Pancreas (tissue), 10 donors: ENCODE measurements around the gene APP. TPM values are rescaled to one million over a fixed set of nuclear protein-coding genes. Genes with fewer than 3 reads are reported as not detected.
A peak's percentile ranks its signal among the peaks of the same experiment; 100 is the strongest.

ENCODE experiments used
- ATAC-seq, 4 donors: fragments of 200-7000 bp; cut with Tn5 transposase; one replicate each; pipeline versions ENCODE4 v1.8.0 to v1.9.1; 2020; ENCODE audit warnings: mild to moderate bottlenecking in 4 of 4, moderate library complexity in 4 of 4
- DNase-seq, 6 donors: peaks; one replicate each; pipeline ENCODE4 v3.0.0-alpha.2; 2020
- FAIRE-seq: peaks from 2 replicates; lab custom pipeline; 2012; peaks lifted over from hg19 to GRCh38; lab: Jason Lieb, UNC
- H3K27ac ChIP-seq, 4 donors: fragments of 200-600 bp; sonication (generic); 1 replicate in 3 of 4; 2 replicates in 1 of 4; pipeline versions ENCODE4 v1.5.0 to v1.8.0; 2020
- H3K27me3 ChIP-seq, 4 donors: fragments of 200-600 bp; one replicate each; pipeline ENCODE4 v1.8.0; 2021
- H3K36me3 ChIP-seq, 3 donors: fragments of 200-600 bp; sonication (generic) in 1 of 3; one replicate each; pipeline versions ENCODE4 v1.5.0 to v1.8.0; 2020 to 2021
- H3K4me1 ChIP-seq, 3 donors: fragments of 200-600 bp; one replicate each; pipeline ENCODE4 v1.8.0; 2021
- H3K4me3 ChIP-seq, 4 donors: fragments of 200-600 bp; sonication (generic) in 2 of 4; one replicate each; pipeline versions ENCODE4 v1.5.0 to v1.8.0; 2020 to 2021
- H3K9me3 ChIP-seq, 4 donors: fragments of 200-600 bp; one replicate each; pipeline ENCODE4 v1.8.0; 2021
- CTCF ChIP-seq, 4 donors: fragments of 200-600 bp; sonication (generic) in 3 of 4; IDR thresholded peaks; one replicate each; pipeline versions ENCODE4 v1.5.0 to v1.8.0; 2021; ENCODE audit warnings: antibody characterized with exemption in 4 of 4
- WGBS, 2 donors: extraction: QIAGEN DNeasy Blood & Tissue Kit; methylation state at CpG; one replicate each; pipeline ENCODE4 v1.1.7; 2013; 5-methylcytosine and 5-hydroxymethylcytosine counted together
- intact Hi-C, 3 donors: fragments of 100-400 bp; cut with DNase I; formaldehyde crosslinking; loops; one replicate each; pipeline versions ENCODE4 v1.11.1 to v1.14.2; 2022
- polyA plus RNA-seq, 2 donors: library from polyadenylated mRNA; stranded (reverse); fragments of 200-250 nt; gene quantifications; one replicate each; pipeline ENCODE4 v1.2.3, GENCODE V29; 2013
- total RNA-seq, 6 donors: library from RNA; stranded (reverse); fragmentation: NEBNext Ultra II Directional in 4 of 6; extraction: Animal tissue kit (Norgen Biotek cat#: 25700) in 4 of 6; gene quantifications; one replicate each; pipeline versions ENCODE4 v1.2.1 to v1.2.4, GENCODE V29; 2021 to 2023
- donor health status: healthy with polysubstance abuse.
- donor health status: DM: no; HTN: no; CAD: no; lungs with moderate emphysema.
- donor health status: DM: no; HTN: no; CAD: no.
- donor health status: control.
- donor health status: control.
- donor health status: Bipolar disorder and iron deficiency.
- donor health status: DM: yes; HTN: yes; CAD: no.
- donor health status: DM: no; HTN: no; CAD: no.
- donor health status: DM: no; HTN: no; CAD: no.
- donor health status: DM: yes; HTN: yes; CAD: no.

Gene APP
- total and polyA plus RNA-seq, 8 donors, result 50.7 to 372 (median 165) TPM

GRCh38 chr21:25838809-25839208, 331.8 kb downstream of the APP start:
- 67 to 83% methylated on average over 4 of the region's 4 CpGs for WGBS, 2 donors
- no peaks in the 10 kb centered on the region for H3K27me3 ChIP-seq
- intact Hi-C loops, result no loop called here
- no peak for TF ChIP-seq CTCF (IDR thresholded peaks at IDR 0.05)
- no peak for ATAC-seq
- no peaks in the 10 kb centered on the region for H3K4me1 ChIP-seq
- no peak overlapping the region for H3K27ac ChIP-seq
- H3K9me3 ChIP-seq, result no peaks in the 10 kb centered on the region
- H3K36me3 ChIP-seq, result no peaks in the 10 kb centered on the region
- no peak overlapping the region for H3K4me3 ChIP-seq
- no peak for FAIRE-seq
- no peak for DNase-seq

- FAIRE-seq (no peak), DNase-seq (no peak), ATAC-seq (peak in 1 of 4 donors; percentile 29)
- Histone ChIP-seq H3K27me3 (no peaks in the 10 kb centered on the region), H3K4me1 (no peaks in the 10 kb centered on the region), H3K9me3 (no peaks in the 10 kb centered on the region), H3K36me3 (no peaks in the 10 kb centered on the region), H3K4me3 (no peak overlapping the region), H3K27ac (no peak overlapping the region)
- 20% methylated on average over 4 of the region's 4 CpGs for WGBS, 2 donors
- TF ChIP-seq CTCF (IDR thresholded peaks at IDR 0.05), result no peak
- intact Hi-C loops, result no loop called here
Observed at GRCh38 chr21:25837533-25838265, 332.9 kb downstream of the APP start.

- H3K9me3 ChIP-seq, result no peaks in the 10 kb centered on the region
- H3K27me3 ChIP-seq, result no peaks in the 10 kb centered on the region
- DNase-seq, result no peak
- 79 to 85% methylated on average over 2 of the region's 2 CpGs for whole genome bisulfite sequencing, 2 donors
- no peak for ATAC-seq
- intact Hi-C loops, result no loop called here
- H3K4me3 ChIP-seq, result no peak overlapping the region
- no peak for TF ChIP-seq CTCF (IDR thresholded peaks at IDR 0.05)
- H3K4me1 ChIP-seq, result no peaks in the 10 kb centered on the region
- no peak overlapping the region for H3K27ac ChIP-seq
- FAIRE-seq, result no peak
- no peaks in the 10 kb centered on the region for H3K36me3 ChIP-seq
Observed at GRCh38 chr21:25836396-25836795, 334.2 kb downstream of the APP start.

DNA sequence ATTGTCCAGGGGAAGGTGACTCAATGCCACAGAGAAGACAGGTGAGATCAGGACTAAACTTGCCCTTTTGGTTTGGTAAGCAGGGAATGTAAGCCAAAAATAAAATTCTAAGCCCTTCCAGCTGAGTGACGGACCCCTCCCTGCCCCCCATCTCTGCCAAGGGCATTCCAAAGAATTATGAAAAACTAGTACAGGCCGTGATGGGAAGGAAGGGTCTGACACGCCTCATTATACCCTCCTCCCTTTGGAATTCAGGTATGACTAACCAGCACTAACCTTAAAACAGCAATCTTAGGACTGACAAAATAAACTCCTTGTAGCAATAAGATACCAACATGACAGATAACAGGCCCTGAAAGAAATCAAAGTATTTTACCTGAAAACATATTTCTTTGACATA, 336.2 kb downstream of the APP start:
- DNase-seq (no peak), ATAC-seq (peak in 1 of 4 donors; percentile 46), FAIRE-seq (no peak)
- Histone ChIP-seq H3K4me3 (no peak overlapping the region), H3K27ac (no peak overlapping the region), H3K9me3 (no peaks in the 10 kb centered on the region), H3K36me3 (no peaks in the 10 kb centered on the region), H3K27me3 (no peaks in the 10 kb centered on the region), H3K4me1 (no peaks in the 10 kb centered on the region)
- 52 to 63% methylated on average over 3 of the region's 3 CpGs for WGBS, 2 donors
- TF ChIP-seq CTCF (IDR thresholded peaks at IDR 0.05), result no peak
- intact Hi-C loops, result no loop called here

GRCh38 chr21:25831300-25831960, 339.1 kb downstream of the APP start:
- ATAC-seq, result no peak

More at GRCh38 chr21:25831300-25831960, 339.1 kb downstream of the APP start:
- FAIRE-seq (no peak), DNase-seq (no peak)
- TF ChIP-seq CTCF (IDR thresholded peaks at IDR 0.05), result no peak
- Histone ChIP-seq H3K4me1 (no peaks in the 10 kb centered on the region), H3K9me3 (no peaks in the 10 kb centered on the region), H3K27ac (no peak overlapping the region), H3K36me3 (no peaks in the 10 kb centered on the region), H3K27me3 (no peaks in the 10 kb centered on the region), H3K4me3 (no peak overlapping the region)
- 54 to 65% methylated on average over 2 of the region's 2 CpGs for WGBS, 2 donors
- intact Hi-C loops, result no loop called here
